ENCODE results near the gene CCT8L2.
"Not testable (repeated sequence)": the region's sequence is repeated elsewhere in the genome, so short reads cannot be mapped to it uniquely, and the experiment has no call there.

The CCT8L2 gene, protein sequence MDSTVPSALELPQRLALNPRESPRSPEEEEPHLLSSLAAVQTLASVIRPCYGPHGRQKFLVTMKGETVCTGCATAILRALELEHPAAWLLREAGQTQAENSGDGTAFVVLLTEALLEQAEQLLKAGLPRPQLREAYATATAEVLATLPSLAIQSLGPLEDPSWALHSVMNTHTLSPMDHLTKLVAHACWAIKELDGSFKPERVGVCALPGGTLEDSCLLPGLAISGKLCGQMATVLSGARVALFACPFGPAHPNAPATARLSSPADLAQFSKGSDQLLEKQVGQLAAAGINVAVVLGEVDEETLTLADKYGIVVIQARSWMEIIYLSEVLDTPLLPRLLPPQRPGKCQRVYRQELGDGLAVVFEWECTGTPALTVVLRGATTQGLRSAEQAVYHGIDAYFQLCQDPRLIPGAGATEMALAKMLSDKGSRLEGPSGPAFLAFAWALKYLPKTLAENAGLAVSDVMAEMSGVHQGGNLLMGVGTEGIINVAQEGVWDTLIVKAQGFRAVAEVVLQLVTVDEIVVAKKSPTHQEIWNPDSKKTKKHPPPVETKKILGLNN

DNA sequence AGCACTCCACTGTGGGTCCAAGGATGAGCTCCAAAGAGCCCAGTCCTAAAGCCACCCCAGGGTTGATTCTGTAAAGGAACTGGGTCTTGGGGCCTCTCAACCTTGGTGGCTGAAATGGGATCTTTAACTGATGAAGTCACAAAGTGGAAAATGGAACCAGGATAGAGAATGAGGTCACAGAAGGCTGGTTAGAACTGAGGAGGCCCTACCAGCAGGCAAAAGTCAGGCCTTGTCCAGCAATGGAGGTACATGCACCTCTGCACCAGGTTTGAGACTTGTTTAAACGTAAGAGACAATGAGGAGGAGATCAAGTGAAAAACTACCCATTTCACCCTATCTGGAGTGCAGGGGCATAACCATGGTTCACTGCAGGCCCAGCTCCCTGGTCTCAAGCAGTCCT, at the start of gene CCT8L2:
TSS of gene CCT8L2 (minus strand) at position 101 of the 400 bp plus-strand sequence. CDS start 260 bp downstream, outside the sequence.
- not testable (repeated sequence) for DNase-seq

DNA sequence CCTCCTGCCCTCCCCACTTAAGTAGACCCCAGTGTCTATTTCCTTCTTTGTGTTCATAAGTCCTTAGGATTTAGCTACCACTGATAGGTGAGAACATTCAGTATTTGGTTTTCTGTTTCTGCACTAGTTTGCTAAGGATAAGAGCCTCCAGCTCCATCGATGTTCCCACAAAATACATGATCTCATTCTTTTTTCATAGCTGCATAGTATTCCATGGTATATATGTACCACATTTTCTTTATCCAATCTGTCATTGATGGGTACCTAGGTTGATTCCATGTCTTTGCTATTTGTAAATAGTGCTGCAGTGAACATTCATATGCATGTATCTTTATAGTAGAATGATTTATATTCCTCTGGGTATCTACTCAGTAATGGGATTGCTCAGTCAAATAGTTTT, 42.8 kb upstream of the CCT8L2 start:
- DNase-seq, result not testable (repeated sequence)

DNA sequence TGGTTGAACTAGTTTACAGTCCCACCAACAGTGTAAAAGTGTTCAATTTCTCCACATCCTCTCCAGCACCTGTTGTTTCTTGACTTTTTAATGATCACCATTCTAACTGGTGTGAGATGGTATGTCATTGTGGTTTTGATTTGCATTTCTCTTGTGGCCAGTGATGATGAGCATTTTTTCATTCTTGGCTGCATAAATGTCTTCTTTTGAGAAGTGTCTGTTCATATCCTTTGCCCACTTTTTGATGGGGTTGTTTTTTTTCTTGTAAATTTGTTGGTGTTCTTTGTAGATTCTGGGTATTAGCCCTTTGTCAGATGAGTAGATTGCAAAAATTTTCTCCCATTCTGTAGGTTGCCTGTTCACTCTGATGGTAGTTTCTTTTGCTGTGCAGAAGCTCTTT, 41.5 kb upstream of the CCT8L2 start:
- DNase-seq, result not testable (repeated sequence)

DNA sequence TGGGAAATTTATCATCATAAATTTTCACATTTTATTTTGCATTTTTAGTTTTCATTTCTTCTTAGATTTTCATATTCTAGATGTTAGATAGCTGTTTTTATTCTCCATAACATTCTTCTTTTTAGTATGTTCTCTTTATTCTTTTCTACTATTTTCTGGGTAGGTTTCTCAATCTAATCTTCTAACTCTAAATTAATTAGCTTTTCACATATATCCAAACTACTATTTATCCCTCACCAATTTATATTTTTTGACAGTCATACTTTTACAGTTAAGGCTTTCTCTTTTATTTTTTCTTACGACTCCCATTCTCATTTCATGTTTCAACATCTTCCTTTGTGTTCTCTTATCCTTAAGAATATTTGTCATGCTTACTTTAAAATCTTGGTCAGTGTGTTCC, 35.9 kb upstream of the CCT8L2 start:
- not testable (repeated sequence) for DNase-seq

DNA sequence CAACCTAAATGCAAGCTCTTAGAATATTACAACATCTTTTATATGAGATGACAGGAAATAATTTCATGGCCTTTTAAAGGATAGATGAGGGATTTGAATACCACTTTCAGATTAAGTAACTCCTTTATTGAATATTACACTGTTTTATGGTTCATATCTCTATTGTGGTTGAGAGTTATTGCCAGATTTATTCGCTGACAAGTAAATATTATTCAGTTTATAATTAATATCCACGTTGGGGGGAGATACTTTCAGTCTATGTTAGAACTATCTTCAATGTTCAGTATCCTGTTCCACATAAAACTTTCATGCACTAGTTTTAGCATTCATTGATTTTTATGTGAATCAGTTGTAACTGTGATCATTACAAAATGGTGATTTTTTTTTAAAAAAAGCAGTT, 32.4 kb upstream of the CCT8L2 start:
- DNase-seq, result not testable (repeated sequence)

DNA sequence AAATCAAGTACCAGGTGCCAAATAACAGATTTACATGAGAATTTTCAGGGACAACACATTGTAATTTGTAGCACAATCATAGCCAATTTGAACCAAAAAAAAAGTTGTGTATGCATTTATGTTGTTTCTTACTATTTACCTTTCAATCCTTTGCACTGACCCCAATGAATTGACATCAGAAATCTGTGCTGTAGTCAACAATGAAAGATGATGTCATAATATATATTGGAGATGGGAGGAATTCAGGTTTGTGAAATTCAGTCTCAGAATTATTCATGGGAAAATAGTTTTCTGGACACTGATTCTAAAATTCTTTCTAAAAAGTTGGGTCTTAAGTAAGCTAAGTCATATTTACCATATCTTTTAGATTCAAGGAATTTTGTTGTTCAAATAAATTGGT, 31.0 kb upstream of the CCT8L2 start:
- not testable (repeated sequence) for DNase-seq

DNA sequence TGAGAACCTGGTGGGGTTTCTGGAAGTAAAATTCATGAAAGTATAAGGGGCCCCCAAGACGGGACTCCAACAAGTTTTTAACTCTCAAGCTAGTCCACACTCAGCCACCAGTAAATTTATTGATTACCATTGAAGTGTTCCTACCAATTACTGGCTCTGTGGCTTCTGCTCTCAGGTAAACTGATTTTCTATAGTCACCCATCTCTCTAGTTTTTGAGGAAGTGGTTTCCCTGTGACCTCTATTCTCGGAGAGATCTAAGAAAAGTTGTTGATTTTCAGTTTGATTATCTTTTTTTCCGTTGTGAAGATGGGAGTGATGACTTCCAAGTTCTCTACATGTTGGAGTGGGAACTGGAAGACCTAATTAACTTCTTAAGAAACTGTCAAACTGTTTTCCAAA, 24.9 kb upstream of the CCT8L2 start:
- DNase-seq, result not testable (repeated sequence)

DNA sequence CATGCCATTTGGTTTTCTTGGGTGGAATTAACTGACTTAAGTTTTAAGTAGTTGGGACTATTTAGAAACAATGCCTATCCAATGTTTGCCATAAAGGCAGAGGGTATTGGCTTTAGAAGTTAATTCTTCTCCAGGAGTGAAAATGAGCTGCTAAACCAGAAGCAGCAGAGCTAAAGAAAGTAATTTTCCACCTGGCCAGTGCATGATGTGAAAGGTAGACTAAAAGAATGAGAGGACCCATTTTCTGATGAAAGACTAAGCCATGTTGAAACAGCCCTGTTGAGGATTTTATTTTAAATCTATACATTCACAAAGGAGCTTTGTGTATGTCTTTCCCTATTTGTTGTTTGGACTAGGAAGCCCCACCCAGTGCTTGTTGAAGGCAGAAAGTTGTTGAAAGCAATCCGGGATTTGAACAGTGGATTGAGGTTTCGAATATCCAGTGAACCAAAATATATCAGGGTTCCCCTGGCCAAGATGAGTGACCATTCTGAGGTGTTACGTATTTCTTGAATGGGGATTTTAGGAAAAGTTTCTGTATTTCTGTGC, 23.9 kb upstream of the CCT8L2 start:
- DNase-seq, result not testable (repeated sequence)

DNA sequence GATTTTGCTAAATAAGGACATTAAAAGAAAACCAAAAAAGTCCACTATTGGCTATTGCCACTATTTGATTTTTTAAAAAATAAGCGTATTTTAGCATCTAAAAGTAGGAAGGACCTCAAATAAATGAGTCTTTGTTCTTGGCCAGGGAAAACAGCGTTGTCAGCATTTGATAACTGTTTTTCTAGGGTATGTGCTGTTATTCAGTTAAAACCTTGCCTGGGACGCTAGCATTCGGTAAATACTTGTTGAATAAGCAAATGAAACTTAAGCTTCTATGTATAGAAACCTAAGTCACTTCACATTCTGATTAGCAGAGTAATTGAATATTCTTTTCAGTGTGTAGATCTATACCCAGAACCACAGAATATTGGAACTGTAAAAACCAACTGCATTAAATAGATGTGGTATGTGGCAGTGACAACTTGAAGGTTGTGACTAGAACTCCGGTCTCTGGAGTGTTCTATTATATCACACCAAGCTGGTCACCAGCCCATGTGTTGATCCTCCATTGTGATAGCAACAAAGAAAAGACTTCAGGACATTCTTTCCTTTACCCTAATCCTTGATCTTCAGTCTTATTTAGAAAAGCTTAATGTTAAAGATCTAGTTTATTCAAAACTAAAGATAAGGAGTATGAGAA, 23.1 kb upstream of the CCT8L2 start:
- DNase-seq, result not testable (repeated sequence)

DNA sequence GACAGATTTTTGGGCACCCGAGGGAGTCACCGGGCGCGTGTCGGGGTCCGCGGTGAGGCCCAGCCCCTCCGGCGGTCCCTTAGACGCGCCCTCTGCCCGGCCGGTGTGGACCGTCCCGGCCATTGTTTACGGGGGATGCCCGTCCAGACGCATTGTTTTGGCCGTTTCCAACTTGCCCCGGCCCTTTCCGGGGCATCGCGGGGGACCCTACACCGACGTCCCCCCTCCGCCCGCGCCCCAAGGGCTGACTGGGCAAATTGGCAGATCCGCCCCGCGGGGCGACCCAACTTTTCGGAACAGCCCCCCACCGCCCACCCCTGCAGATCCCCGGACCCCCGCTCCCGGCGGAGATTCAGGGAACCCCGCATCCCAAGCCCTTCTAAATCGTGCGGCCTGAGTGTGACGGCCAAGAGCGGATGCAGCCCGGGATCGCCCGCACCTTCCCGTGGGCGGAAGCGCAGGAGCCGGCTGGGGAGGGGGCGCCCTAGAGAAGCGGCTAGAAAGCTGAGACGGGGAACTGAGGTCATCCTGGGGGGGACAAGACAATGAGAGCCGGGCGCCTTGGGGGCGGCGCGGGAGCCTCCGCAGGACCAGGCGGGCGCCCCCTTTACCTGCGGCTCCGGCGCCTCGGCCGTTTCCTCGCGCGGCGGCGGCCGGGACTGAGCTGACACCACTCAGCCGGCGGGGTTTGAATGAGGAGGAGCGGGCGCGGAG, 17.1 kb upstream of the CCT8L2 start:
- DNase-seq, result no peak

DNA sequence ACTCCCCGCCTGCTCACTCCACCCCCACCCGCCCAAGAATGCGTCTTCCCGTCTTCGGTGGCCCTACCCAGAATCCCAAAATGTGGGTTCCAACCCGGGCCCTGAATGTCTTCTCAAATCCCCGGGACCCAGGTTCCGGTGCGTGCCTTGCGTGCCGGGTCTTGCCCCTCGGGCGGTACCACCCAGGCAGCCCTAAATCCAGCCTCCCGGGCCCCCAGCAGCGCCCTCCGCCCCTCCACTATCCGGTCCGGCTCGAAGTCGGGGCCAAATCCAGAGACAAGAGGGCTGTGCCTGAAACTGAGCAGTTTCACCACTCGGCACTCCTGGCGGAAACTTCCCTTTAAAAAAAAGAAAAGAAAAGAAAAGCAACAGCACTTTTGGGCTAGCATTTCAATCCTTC, 16.3 kb upstream of the CCT8L2 start:
- DNase-seq, result no peak

DNA sequence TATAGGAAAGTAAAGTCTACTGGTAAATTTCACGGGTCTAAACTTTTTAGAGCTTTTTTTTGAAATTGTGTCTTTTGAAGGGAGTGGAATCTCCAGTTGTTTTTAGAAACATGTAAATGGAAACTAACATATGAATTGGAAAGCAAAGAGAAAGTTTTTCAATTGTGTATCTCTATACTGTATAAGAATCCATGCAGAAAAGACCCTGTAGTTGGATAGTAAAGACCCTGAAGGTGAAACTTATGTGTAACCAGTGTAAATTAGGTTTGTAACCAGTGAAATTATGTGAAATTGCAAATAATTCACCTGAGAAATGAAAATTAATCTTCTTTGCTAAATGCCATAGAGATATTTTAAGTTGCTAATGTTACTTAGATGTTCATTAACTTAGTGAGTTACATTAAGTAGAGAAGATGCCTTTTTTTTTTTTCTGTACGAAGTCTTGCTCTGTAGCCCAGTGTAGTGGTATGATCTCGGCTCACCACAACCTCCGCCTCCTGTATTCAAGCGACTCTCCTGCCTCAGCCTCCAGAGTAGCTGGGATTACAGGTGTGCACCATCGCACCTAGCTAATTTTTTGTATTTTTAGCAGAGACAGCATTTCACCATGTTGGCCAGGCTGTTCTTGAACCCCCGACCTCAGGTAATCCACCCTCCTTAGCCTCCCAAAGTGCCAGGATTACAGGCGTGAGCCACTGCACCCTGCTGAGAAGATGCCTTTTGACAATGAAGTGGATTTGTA, 11.8 kb upstream of the CCT8L2 start:
- DNase-seq, result not testable (repeated sequence)

DNA sequence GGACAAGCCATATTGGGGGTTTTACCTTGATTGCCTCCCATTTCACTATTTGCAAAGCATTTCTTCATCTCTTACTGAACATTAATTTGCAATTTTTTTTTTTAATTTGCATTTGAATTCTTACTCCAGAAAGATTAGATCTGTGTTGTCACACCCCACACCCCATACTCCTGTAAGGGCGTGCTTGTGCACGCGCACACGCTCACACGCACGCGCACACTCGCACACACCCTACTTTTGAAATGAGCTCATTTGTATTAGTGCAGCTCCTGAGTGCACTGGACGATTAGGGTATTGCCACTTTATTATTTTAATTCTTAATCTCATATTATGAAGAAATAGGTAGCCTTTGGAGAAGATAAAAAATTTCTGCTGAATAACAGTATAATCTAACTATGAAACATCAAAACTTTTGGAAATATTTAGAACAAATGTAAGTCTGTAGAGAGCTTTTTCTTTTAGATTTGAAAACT, 11.2 kb upstream of the CCT8L2 start:
- DNase-seq, result not testable (repeated sequence)

DNA sequence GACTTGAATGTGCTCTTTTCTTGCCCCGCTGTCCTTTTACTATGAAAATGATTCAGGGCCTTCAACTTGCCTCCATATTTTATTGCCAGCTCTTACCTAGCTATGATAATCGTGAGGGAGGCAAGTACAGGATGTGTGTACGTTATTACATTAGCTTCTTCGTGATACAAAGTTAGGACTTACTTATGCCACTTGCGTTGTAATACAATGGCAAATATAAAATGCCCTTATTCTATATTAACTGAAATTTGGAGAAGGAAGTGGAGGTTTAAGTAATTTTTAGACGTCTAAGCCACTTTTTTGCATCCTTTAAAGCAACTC, 10.8 kb upstream of the CCT8L2 start:
- no peak for DNase-seq

DNA sequence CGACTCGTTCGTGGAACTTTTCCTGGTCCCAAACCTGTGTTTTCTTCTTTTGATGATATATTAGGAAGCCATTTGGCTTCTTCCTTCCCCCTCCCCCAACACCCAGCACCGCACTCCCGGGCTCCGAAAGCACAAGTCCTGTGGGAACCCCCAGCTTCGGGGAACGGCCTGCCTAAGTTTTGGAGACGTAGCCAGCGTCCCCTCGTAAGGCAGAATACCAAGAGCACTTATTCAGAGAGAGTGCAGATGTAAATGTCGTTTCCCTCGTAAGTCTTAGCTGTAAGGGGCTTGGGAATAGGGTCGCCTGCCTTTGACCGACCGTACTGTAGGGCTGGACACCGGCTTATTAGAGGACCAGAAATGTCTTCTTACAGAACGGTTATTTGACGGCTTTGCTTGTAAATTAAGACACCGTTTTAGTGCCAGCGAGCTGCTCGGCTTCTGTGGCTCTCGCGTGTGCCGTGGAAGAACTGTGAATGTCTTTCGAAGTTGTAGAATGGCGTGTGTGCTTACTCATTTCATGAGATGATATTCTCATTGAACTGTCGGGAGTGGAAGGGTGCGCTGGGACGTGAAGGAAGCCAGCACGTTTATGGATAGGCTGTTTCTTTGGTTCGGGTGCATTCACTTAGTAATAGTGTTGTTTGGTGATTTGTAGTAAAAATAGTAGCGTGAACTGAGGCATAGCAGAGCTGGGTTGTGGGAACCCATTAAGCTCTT, 10.3 kb upstream of the CCT8L2 start:
- not testable (repeated sequence) for DNase-seq

DNA sequence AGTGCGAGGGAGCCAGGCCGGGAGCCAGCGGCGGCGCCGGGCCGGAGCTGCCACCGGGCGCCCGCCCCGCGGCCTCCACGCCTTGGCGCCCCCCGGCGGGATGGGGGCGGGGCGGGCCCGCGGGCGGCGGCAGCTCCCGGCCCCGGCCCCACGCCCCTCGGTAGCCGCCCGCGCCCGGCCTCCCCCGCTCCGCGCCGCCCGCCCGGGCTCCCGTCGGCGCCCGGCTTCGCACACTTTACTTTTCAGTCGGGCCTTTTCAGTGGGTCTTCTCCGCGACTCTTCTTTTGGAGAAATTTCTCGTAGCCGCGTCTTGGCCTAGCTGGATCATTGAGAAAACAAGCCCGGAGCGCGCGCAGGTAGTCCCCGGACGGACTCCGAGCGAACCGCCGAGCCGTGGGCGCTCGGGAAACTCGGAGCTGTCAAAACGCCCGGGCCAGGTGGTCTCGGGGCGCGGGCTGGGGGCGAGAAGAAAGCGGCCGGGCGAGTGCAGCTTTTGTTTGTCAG, 9.7 kb upstream of the CCT8L2 start:
- DNase-seq, result not testable (repeated sequence)

DNA sequence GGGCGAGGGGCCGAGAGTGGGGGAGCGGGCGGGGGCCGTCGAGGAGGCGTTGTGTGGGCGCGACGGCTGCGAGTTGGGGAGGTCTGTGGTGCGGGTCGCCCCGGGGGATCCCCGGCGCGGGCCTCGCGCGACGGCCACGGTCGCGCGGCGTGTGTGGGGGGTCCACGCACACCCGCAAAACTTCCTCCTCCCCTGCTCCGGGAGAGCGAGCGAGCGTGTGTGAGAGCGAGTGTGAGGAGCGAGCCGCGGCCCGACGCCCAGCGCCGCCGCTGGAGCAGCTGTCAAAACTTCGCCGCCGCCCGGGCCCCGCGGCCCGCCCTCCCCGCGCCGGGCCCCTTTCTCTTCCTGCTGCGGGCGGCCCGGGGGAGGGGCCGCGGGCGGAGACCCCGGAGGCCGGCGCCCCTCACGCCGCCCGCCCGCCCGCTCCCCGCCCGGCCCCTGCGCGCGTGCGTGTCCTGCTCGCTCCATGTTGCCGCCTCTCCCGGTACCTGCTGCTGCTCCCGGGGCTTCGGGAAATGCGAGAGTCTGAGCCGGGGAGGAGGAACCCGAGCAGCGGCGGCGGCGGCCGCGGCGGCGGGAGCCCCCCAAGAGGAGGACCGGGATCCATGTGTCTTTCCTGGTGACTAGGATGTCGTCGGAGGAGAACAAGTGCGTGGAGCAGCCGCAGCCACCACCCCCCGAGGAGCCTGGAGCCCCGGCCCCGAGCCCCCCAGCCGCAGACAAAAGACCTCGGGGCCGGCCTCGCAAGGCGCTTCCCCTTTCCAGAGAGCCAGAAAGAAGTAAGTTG, 9.0 kb upstream of the CCT8L2 start:
- DNase-seq, result no peak

DNA sequence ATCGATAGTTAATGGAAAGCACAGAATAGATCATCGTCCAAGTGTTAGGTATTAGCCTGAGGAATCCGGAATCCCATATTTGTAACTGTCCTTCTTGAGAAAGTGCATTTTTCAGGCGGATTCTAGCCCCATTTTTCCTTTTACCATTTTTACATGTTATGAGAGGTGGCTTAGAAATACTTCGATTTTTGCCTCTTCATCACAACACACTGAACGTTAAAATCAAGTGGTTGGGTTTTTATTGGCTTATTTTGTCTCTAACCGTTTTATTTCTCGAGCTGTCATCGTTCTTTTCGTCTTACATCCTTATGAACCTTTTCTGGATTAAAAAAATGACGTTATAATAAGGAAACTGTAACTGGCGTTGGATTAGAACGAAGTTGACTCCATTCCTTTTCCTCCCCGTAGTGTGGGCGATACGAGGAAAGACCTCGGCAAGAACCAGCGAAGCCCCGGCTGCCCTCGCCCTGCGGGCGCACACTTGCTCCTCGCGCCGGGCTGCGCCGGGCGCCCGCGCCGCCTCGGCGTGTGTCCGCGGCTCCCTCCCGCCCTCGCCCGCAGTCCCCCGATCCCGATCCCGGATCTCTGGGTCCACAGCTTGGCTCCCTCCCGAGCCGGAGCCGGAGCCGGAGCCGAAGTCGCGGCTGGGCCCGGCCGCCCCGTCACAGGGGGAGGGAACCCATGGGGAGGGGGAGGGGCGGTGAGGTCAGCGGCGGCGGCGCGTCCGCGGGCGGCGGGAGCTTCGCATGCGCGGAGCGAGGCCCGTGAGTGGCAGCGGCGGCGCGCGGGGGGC, 8.2 kb upstream of the CCT8L2 start:
- not testable (repeated sequence) for DNase-seq

DNA sequence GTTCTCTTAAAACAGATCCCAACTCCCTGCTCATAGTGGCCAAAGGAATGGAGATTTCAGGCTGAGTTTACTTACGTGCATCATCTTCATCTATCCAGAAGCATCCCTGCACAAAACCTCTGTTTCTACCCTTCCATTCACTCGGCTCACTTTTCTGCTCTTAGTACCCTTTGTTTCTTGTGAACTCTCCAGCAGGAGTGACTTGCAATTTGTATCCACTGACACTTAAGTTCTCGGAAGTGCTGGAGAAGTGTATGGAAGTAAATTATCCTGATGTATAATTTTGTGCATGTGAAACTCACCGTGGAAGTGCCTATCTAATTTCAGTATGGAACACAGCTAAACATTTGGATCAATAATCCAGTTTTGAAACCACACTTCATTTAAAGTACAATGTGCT, 7.0 kb upstream of the CCT8L2 start:
- not testable (repeated sequence) for DNase-seq

DNA sequence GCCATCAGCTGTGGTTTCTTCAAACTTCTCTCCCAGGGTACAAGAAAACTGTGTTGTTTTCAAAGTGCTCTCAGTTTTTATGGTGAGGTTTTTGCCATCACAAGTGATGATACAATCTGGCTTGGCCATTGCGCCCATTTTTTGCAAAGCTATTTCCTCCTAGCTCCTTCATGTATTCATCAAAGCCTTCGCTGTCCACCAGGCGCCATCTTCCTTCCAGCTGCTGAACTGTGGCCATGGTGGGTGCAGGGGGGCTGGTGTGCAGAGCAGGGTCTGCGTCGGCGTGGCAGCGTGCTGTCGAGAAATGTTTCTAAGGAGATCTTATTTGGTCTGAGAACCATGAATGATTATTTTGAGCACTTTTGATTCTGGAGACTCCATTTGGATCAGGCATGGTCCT, 2.6 kb upstream of the CCT8L2 start:
- DNase-seq, result not testable (repeated sequence)

All from NCI-H2029 (cell line).